ENCODE results near the gene ARHGAP8. TPM values are rescaled to one million over a fixed set of nuclear protein-coding genes. Genes with fewer than 3 reads are reported as not detected.

Gene ARHGAP8
- total RNA-seq, 2 donors from 2014 or later = 34.6 to 64.5 TPM

- Histone ChIP-seq H3K27me3 (replicated peaks; ENCODE audit: insufficient read depth) (no peaks in the 10 kb centered on the region), H3K4me3 (no peak overlapping the region), H3K4me1 (replicated peaks) (no peaks in the 10 kb centered on the region), H3K27ac (no peak overlapping the region), H3K36me3 (no peaks in the 10 kb centered on the region), H3K9me3 (no peaks in the 10 kb centered on the region)
- DNase-seq (ENCODE audit: low spot score) = peak; percentile 19
- TF ChIP-seq POLR2A (IDR thresholded peaks at IDR 0.05) (no peak), POLR2AphosphoS5 (IDR thresholded peaks at IDR 0.05) (no peak), CTCF (IDR thresholded peaks at IDR 0.05) (no peak)
- WGBS = 62% methylated on average over 17 of the region's 17 CpGs
- intact Hi-C loops (cut with DNase I) = no loop called here
Measured at GRCh38 chr22:44782363-44782963, 30.1 kb downstream of the ARHGAP8 start.

GRCh38 chr22:44783091-44783490, 30.7 kb downstream of the ARHGAP8 start:
- H3K27me3 ChIP-seq (replicated peaks; ENCODE audit: insufficient read depth) = no peaks in the 10 kb centered on the region
- intact Hi-C loops (cut with DNase I) = no loop called here
- 77% methylated on average over 8 of the region's 10 CpGs for WGBS
- no peaks in the 10 kb centered on the region for H3K36me3 ChIP-seq
- H3K4me3 ChIP-seq = no peak overlapping the region
- H3K27ac ChIP-seq = no peak overlapping the region
- TF ChIP-seq POLR2A (IDR thresholded peaks at IDR 0.05) = no peak
- TF ChIP-seq CTCF (IDR thresholded peaks at IDR 0.05) = no peak
- no peak for TF ChIP-seq POLR2AphosphoS5 (IDR thresholded peaks at IDR 0.05)
- no peaks in the 10 kb centered on the region for H3K4me1 ChIP-seq (replicated peaks)
- no peak for DNase-seq (ENCODE audit: low spot score)
- no peaks in the 10 kb centered on the region for H3K9me3 ChIP-seq

- intact Hi-C loops (cut with DNase I) = no loop called here
- Histone ChIP-seq H3K4me1 (replicated peaks) (no peaks in the 10 kb centered on the region), H3K27me3 (replicated peaks; ENCODE audit: insufficient read depth) (no peaks in the 10 kb centered on the region), H3K36me3 (no peaks in the 10 kb centered on the region), H3K9me3 (no peaks in the 10 kb centered on the region), H3K27ac (no peak overlapping the region), H3K4me3 (no peak overlapping the region)
- TF ChIP-seq POLR2AphosphoS5 (IDR thresholded peaks at IDR 0.05) (no peak), CTCF (IDR thresholded peaks at IDR 0.05) (no peak), POLR2A (IDR thresholded peaks at IDR 0.05) (no peak)
- DNase-seq (ENCODE audit: low spot score) = no peak
- WGBS = 69% methylated on average over 14 of the region's 14 CpGs
Measured at GRCh38 chr22:44783581-44783980, 31.2 kb downstream of the ARHGAP8 start.

GRCh38 chr22:44786136-44786535, 33.8 kb downstream of the ARHGAP8 start:
- no peak for DNase-seq (ENCODE audit: low spot score)
- 92% methylated on average over 21 of the region's 23 CpGs for WGBS
- Histone ChIP-seq H3K27me3 (replicated peaks; ENCODE audit: insufficient read depth) (no peaks in the 10 kb centered on the region), H3K36me3 (no peaks in the 10 kb centered on the region), H3K9me3 (no peaks in the 10 kb centered on the region), H3K4me1 (replicated peaks) (no peaks in the 10 kb centered on the region), H3K27ac (no peak overlapping the region), H3K4me3 (no peak overlapping the region)
- no peak for TF ChIP-seq CTCF (IDR thresholded peaks at IDR 0.05)
- no peak for TF ChIP-seq POLR2AphosphoS5 (IDR thresholded peaks at IDR 0.05)
- TF ChIP-seq POLR2A (IDR thresholded peaks at IDR 0.05) = no peak
- intact Hi-C loops (cut with DNase I) = no loop called here

- no peak for DNase-seq (ENCODE audit: low spot score)
- 89% methylated on average over 7 of the region's 7 CpGs for WGBS
- TF ChIP-seq POLR2AphosphoS5 (IDR thresholded peaks at IDR 0.05) (no peak), POLR2A (IDR thresholded peaks at IDR 0.05) (no peak), CTCF (IDR thresholded peaks at IDR 0.05) (no peak)
- no peaks in the 10 kb centered on the region for H3K36me3 ChIP-seq
- H3K4me3 ChIP-seq = no peak overlapping the region
- H3K27ac ChIP-seq = no peak overlapping the region
- no peaks in the 10 kb centered on the region for H3K4me1 ChIP-seq (replicated peaks)
- H3K9me3 ChIP-seq = no peaks in the 10 kb centered on the region
- no peaks in the 10 kb centered on the region for H3K27me3 ChIP-seq (replicated peaks; ENCODE audit: insufficient read depth)
- intact Hi-C loops (cut with DNase I) = no loop called here
Measured at GRCh38 chr22:44786610-44787009, 34.2 kb downstream of the ARHGAP8 start.

All from prostate gland (tissue), 2 donors.